KOPT-K1 (cell line): ENCODE measurements around the gene ZBTB8A.

Experiments
- H3K27ac ChIP-seq: fragments of 200-600 bp; sonication (generic); 2 replicates; pipeline ENCODE4 v1.5.1; 2016; ENCODE audit warnings: antibody characterized with exemption, mild to moderate bottlenecking, low read depth, low read length; ENCODE audit not compliant: poor library complexity, severe bottlenecking
- H3K36me3 ChIP-seq: fragments of 200-600 bp; sonication (generic); 2 replicates; pipeline ENCODE4 v1.5.1; 2017; ENCODE audit warnings: antibody characterized with exemption, mild to moderate bottlenecking, low read length, moderate library complexity; ENCODE audit not compliant: insufficient read depth
- H3K9me3 ChIP-seq: fragments of 200-600 bp; sonication (generic); 2 replicates; pipeline ENCODE4 v1.5.1; 2017; ENCODE audit warnings: antibody characterized with exemption, low read length, mild to moderate bottlenecking; ENCODE audit not compliant: insufficient read depth, poor library complexity, severe bottlenecking

The ZBTB8A gene

GRCh38 chr1:32650752-32651460 lies 111.7 kb downstream of the ZBTB8A start, which contains the start of gene RBBP4:
Gene RBBP4, plus strand, starts transcription at chr1:32651208. Its CDS starts 99 bp downstream, at chr1:32651307.
- no peaks in the 10 kb centered on the region for H3K9me3 ChIP-seq
- peaks cover 44% of the 10 kb centered on the region for H3K36me3 ChIP-seq
- peak within 1 kb of the TSS; percentile 98 for H3K27ac ChIP-seq

GRCh38 chr1:32651461-32652073 lies 112.3 kb downstream of the ZBTB8A start:
- H3K27ac ChIP-seq: peak overlapping the region; percentile 98
- H3K36me3 ChIP-seq: peaks cover 49% of the 10 kb centered on the region
- no peaks in the 10 kb centered on the region for H3K9me3 ChIP-seq

GRCh38 chr1:32652244-32652962 lies 113.2 kb downstream of the ZBTB8A start:
- H3K36me3 ChIP-seq: peaks cover 57% of the 10 kb centered on the region
- H3K27ac ChIP-seq: peak overlapping the region; percentile 98
- H3K9me3 ChIP-seq: no peaks in the 10 kb centered on the region
